ENCODE results near the gene SGCA.

The SGCA gene

GRCh38 chr17:50168319-50168718 is 2.5 kb downstream of the SGCA start:
- DNase-seq = no peak

GRCh38 chr17:50169121-50169764 is 3.4 kb downstream of the SGCA start:
- DNase-seq = no peak

- no peak for DNase-seq
Observed at GRCh38 chr17:50169881-50170459, 4.2 kb downstream of the SGCA start.

GRCh38 chr17:50170662-50171370 is 5.0 kb downstream of the SGCA start:
- DNase-seq = no peak

GRCh38 chr17:50171371-50172071 is 5.7 kb downstream of the SGCA start:
- no peak for DNase-seq

GRCh38 chr17:50172130-50172529 is 6.3 kb downstream of the SGCA start:
- no peak for DNase-seq

GRCh38 chr17:50172936-50173334 is 7.1 kb downstream of the SGCA start:
- DNase-seq = no peak

- no peak for DNase-seq
Observed at GRCh38 chr17:50173335-50173941, 7.6 kb downstream of the SGCA start.

- DNase-seq = no peak
Observed at GRCh38 chr17:50174444-50174843, 8.6 kb downstream of the SGCA start.

- no peak for DNase-seq
Observed at GRCh38 chr17:50175035-50175807, 9.4 kb downstream of the SGCA start.

GRCh38 chr17:50176559-50177357 is 11.0 kb downstream of the SGCA start:
- no peak for DNase-seq

GRCh38 chr17:50177476-50177875 is 11.7 kb downstream of the SGCA start:
- DNase-seq = no peak

GRCh38 chr17:50177983-50178834 is 12.4 kb downstream of the SGCA start:
- no peak for DNase-seq

GRCh38 chr17:50180111-50180510 is 14.3 kb downstream of the SGCA start:
- DNase-seq = no peak

- no peak for DNase-seq
Observed at GRCh38 chr17:50180620-50181019, 14.8 kb downstream of the SGCA start.

GRCh38 chr17:50181144-50181543 is 15.3 kb downstream of the SGCA start:
- no peak for DNase-seq

- no peak for DNase-seq
Observed at GRCh38 chr17:50181591-50182560, 16.1 kb downstream of the SGCA start.

- no peak for DNase-seq
Observed at GRCh38 chr17:50182783-50183420, 17.1 kb downstream of the SGCA start.
